Measurements from ENCODE around the gene LOXL1.

GRCh38 chr15:73951601-73952000 is 25.3 kb downstream of the LOXL1 start:
- TF ChIP-seq, protein P1, sequence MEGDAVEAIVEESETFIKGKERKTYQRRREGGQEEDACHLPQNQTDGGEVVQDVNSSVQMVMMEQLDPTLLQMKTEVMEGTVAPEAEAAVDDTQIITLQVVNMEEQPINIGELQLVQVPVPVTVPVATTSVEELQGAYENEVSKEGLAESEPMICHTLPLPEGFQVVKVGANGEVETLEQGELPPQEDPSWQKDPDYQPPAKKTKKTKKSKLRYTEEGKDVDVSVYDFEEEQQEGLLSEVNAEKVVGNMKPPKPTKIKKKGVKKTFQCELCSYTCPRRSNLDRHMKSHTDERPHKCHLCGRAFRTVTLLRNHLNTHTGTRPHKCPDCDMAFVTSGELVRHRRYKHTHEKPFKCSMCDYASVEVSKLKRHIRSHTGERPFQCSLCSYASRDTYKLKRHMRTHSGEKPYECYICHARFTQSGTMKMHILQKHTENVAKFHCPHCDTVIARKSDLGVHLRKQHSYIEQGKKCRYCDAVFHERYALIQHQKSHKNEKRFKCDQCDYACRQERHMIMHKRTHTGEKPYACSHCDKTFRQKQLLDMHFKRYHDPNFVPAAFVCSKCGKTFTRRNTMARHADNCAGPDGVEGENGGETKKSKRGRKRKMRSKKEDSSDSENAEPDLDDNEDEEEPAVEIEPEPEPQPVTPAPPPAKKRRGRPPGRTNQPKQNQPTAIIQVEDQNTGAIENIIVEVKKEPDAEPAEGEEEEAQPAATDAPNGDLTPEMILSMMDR (IDR thresholded peaks at IDR 0.05), result no peak
- no peak for TF ChIP-seq POLR2AphosphoS5 (IDR thresholded peaks at IDR 0.05)
- no peak for TF ChIP-seq POLR2A (IDR thresholded peaks at IDR 0.05)

Measured in prostate gland (tissue), 2 donors.